Naive B cell (primary cell): Measurements from ENCODE around the gene KCTD13. TPM values are rescaled to one million over a fixed set of nuclear protein-coding genes. Genes with fewer than 3 reads are reported as not detected.
A peak's percentile ranks its signal among the peaks of the same experiment; 100 is the strongest.
"Not testable (repeated sequence)": the region's sequence is repeated elsewhere in the genome, so short reads cannot be mapped to it uniquely, and the experiment has no call there.

ENCODE experiments used
- ATAC-seq, 2 donors: fragments of 150-1000 bp; cut with Tn5 transposase; 2 replicates each; pipeline ENCODE4 v1.10.0; 2021; ENCODE audit warnings: low read depth in 2 of 2, mild to moderate bottlenecking in 2 of 2, moderate library complexity in 2 of 2
- DNase-seq: peaks from one replicate; pipeline ENCODE4 v3.0.0; 2022
- H3K27ac Mint-ChIP-seq, 6 donors: one replicate each; pipeline ENCODE4 v1.8.0; 2020 to 2022; ENCODE audit warnings: mild to moderate bottlenecking in 6 of 6, mixed read lengths in 6 of 6, moderate library complexity in 5 of 6, inconsistent platforms in 2 of 6
- H3K27me3 Mint-ChIP-seq, 3 donors: one replicate each; pipeline ENCODE4 v1.8.0; 2021 to 2022; ENCODE audit warnings: mixed read lengths in 3 of 3, mild to moderate bottlenecking in 1 of 3
- H3K36me3 Mint-ChIP-seq, 2 donors: one replicate each; pipeline ENCODE4 v1.8.0; 2020 to 2022; ENCODE audit warnings: mixed read lengths in 2 of 2, inconsistent platforms in 1 of 2, mild to moderate bottlenecking in 1 of 2
- H3K4me1 Mint-ChIP-seq, 3 donors: one replicate each; pipeline ENCODE4 v1.8.0; 2020 to 2022; ENCODE audit warnings: mixed read lengths in 3 of 3, inconsistent platforms in 1 of 3, mild to moderate bottlenecking in 1 of 3, moderate library complexity in 1 of 3
- H3K4me3 Mint-ChIP-seq, 8 donors: one replicate each; pipeline ENCODE4 v1.8.0; 2020 to 2022; ENCODE audit warnings: mild to moderate bottlenecking in 8 of 8, mixed read lengths in 8 of 8, moderate library complexity in 8 of 8, inconsistent platforms in 2 of 8
- H3K9me3 Mint-ChIP-seq, 7 donors: one replicate each; pipeline ENCODE4 v1.8.0; 2020 to 2022; ENCODE audit warnings: mixed read lengths in 7 of 7, mild to moderate bottlenecking in 5 of 7, inconsistent platforms in 2 of 7, moderate library complexity in 1 of 7
- polyA plus RNA-seq, 6 donors: library from polyadenylated mRNA; unstranded; fragments of 300-500 nt; fragmentation: Illumina TruSeq; gene quantifications; one replicate each; pipeline ENCODE4 v1.2.3, GENCODE V29; 2021; ENCODE audit warnings: low read depth in 6 of 6

The KCTD13 gene
- polyA plus RNA-seq, 6 donors from 2014 or later = 7.4 to 19.0 (median 10.4) TPM

- no peak within 1 kb of the TSS for H3K27ac Mint-ChIP-seq
- H3K27me3 Mint-ChIP-seq = peaks cover 14 to 54% (median 42%) of the 10 kb centered on the region in 3 donors
- ATAC-seq = peak; percentile 15 to 24
- H3K4me3 Mint-ChIP-seq = peak within 1 kb of the TSS; percentile 63 to 88 (median 74)
- H3K4me1 Mint-ChIP-seq = peaks cover 11 to 18% (median 11%) of the 10 kb centered on the region in 3 donors
- peaks cover 0 to 4% (median 0%) of the 10 kb centered on the region in 7 donors for H3K9me3 Mint-ChIP-seq
- no peak for DNase-seq
- peaks cover 0 to 20% of the 10 kb centered on the region in 2 donors for H3K36me3 Mint-ChIP-seq
Observed at GRCh38 chr16:29899516-29900101, 26.4 kb downstream of the KCTD13 start, which contains the start of gene SEZ6L2. TSS of gene SEZ6L2 (minus strand) at chr16:29899550. CDS start at chr16:29899019, 531 bp downstream.

GRCh38 chr16:29898804-29899515, 27.1 kb downstream of the KCTD13 start:
- ATAC-seq (no peak), DNase-seq (no peak)
- peaks cover 18 to 58% (median 48%) of the 10 kb centered on the region in 3 donors for H3K27me3 Mint-ChIP-seq
- H3K9me3 Mint-ChIP-seq = peaks cover 0 to 4% (median 0%) of the 10 kb centered on the region in 7 donors
- peaks cover 0 to 20% of the 10 kb centered on the region in 2 donors for H3K36me3 Mint-ChIP-seq
- H3K4me3 Mint-ChIP-seq = peak overlapping the region in 2 of 8 donors; percentile 16 to 60
- peaks cover 11 to 18% (median 11%) of the 10 kb centered on the region in 3 donors for H3K4me1 Mint-ChIP-seq
- H3K27ac Mint-ChIP-seq = no peak overlapping the region

GRCh38 chr16:29898135-29898803, 27.8 kb downstream of the KCTD13 start:
- Mint-ChIP-seq H3K9me3 (peaks cover 0 to 4% (median 0%) of the 10 kb centered on the region in 7 donors), H3K27me3 (peaks cover 18 to 58% (median 48%) of the 10 kb centered on the region in 3 donors)
- ATAC-seq = no peak

GRCh38 chr16:29897333-29897732, 28.7 kb downstream of the KCTD13 start:
- H3K9me3 Mint-ChIP-seq = peaks cover 0 to 4% (median 0%) of the 10 kb centered on the region in 7 donors
- peaks cover 11 to 18% (median 11%) of the 10 kb centered on the region in 3 donors for H3K4me1 Mint-ChIP-seq
- peak overlapping the region in 1 of 6 donors; percentile 28 for H3K27ac Mint-ChIP-seq
- H3K4me3 Mint-ChIP-seq = no peak overlapping the region
- ATAC-seq (no peak), DNase-seq (no peak)
- peaks cover 0 to 20% of the 10 kb centered on the region in 2 donors for H3K36me3 Mint-ChIP-seq
- peaks cover 18 to 58% (median 48%) of the 10 kb centered on the region in 3 donors for H3K27me3 Mint-ChIP-seq

More at GRCh38 chr16:29898135-29898803, 27.8 kb downstream of the KCTD13 start:
- peaks cover 0 to 20% of the 10 kb centered on the region in 2 donors for H3K36me3 Mint-ChIP-seq
- DNase-seq = no peak
- H3K27ac Mint-ChIP-seq = no peak overlapping the region
- peak overlapping the region in 4 of 8 donors; percentile 16 to 68 (median 62) for H3K4me3 Mint-ChIP-seq
- H3K4me1 Mint-ChIP-seq = peaks cover 11 to 18% (median 11%) of the 10 kb centered on the region in 3 donors

- ATAC-seq = no peak
- H3K27ac Mint-ChIP-seq = peak overlapping the region in 1 of 6 donors; percentile 28
- DNase-seq = no peak
- H3K4me1 Mint-ChIP-seq = peaks cover 11 to 18% (median 11%) of the 10 kb centered on the region in 3 donors
- H3K4me3 Mint-ChIP-seq = no peak overlapping the region
- peaks cover 0 to 4% (median 0%) of the 10 kb centered on the region in 7 donors for H3K9me3 Mint-ChIP-seq
- H3K27me3 Mint-ChIP-seq = peaks cover 18 to 58% (median 48%) of the 10 kb centered on the region in 3 donors
- peaks cover 0 to 20% of the 10 kb centered on the region in 2 donors for H3K36me3 Mint-ChIP-seq
Observed at GRCh38 chr16:29896841-29897240, 29.2 kb downstream of the KCTD13 start.

- peaks cover 18 to 44% (median 38%) of the 10 kb centered on the region in 3 donors for H3K27me3 Mint-ChIP-seq
- H3K4me3 Mint-ChIP-seq = no peak overlapping the region
- H3K27ac Mint-ChIP-seq = no peak overlapping the region
- no peak for ATAC-seq
- H3K4me1 Mint-ChIP-seq = peaks cover 3 to 10% (median 6%) of the 10 kb centered on the region in 3 donors
- peaks cover 0 to 20% of the 10 kb centered on the region in 2 donors for H3K36me3 Mint-ChIP-seq
- DNase-seq = no peak
- H3K9me3 Mint-ChIP-seq = peaks cover 0 to 4% (median 0%) of the 10 kb centered on the region in 7 donors
Observed at GRCh38 chr16:29894352-29894751, 31.7 kb downstream of the KCTD13 start.

GRCh38 chr16:29893553-29893952, 32.5 kb downstream of the KCTD13 start:
- Mint-ChIP-seq H3K9me3 (peaks cover 0 to 4% (median 0%) of the 10 kb centered on the region in 7 donors), H3K36me3 (peaks cover 0 to 16% of the 10 kb centered on the region in 2 donors)

GRCh38 chr16:29892458-29892813, 33.6 kb downstream of the KCTD13 start:
- ATAC-seq (no peak), DNase-seq (no peak)
- no peak overlapping the region for H3K4me3 Mint-ChIP-seq
- peaks cover 10 to 32% (median 22%) of the 10 kb centered on the region in 3 donors for H3K27me3 Mint-ChIP-seq
- peaks cover 0 to 4% (median 0%) of the 10 kb centered on the region in 7 donors for H3K9me3 Mint-ChIP-seq
- no peaks in the 10 kb centered on the region for H3K4me1 Mint-ChIP-seq
- H3K27ac Mint-ChIP-seq = no peak overlapping the region
- peaks cover 0 to 6% of the 10 kb centered on the region in 2 donors for H3K36me3 Mint-ChIP-seq

More at GRCh38 chr16:29893553-29893952, 32.5 kb downstream of the KCTD13 start:
- H3K4me1 Mint-ChIP-seq = peaks cover under 1 to 7% (median 3%) of the 10 kb centered on the region in 3 donors
- DNase-seq (no peak), ATAC-seq (no peak)
- no peak overlapping the region for H3K4me3 Mint-ChIP-seq
- peaks cover 18 to 41% (median 33%) of the 10 kb centered on the region in 3 donors for H3K27me3 Mint-ChIP-seq
- peak overlapping the region in 1 of 6 donors; percentile 75 for H3K27ac Mint-ChIP-seq

- Mint-ChIP-seq H3K27ac (peak overlapping the region in 1 of 6 donors; percentile 10), H3K4me3 (no peak overlapping the region), H3K27me3 (peaks cover 5 to 27% (median 16%) of the 10 kb centered on the region in 3 donors), H3K9me3 (no peaks in the 10 kb centered on the region), H3K4me1 (no peaks in the 10 kb centered on the region), H3K36me3 (no peaks in the 10 kb centered on the region)
- DNase-seq (no peak), ATAC-seq (no peak)
Observed at GRCh38 chr16:29891525-29892457, 34.2 kb downstream of the KCTD13 start.

- peaks cover 9 to 14% (median 13%) of the 10 kb centered on the region in 3 donors for H3K27me3 Mint-ChIP-seq
- H3K9me3 Mint-ChIP-seq, H3K4me3 Mint-ChIP-seq, H3K4me1 Mint-ChIP-seq, DNase-seq, H3K27ac Mint-ChIP-seq, ATAC-seq, H3K36me3 Mint-ChIP-seq: not testable (repeated sequence)
Observed at GRCh38 chr16:29889372-29889771, 36.7 kb downstream of the KCTD13 start.

GRCh38 chr16:29883987-29884386, 42.0 kb downstream of the KCTD13 start:
- H3K36me3 Mint-ChIP-seq = no peaks in the 10 kb centered on the region
- H3K27me3 Mint-ChIP-seq = peaks cover 12 to 36% (median 35%) of the 10 kb centered on the region in 3 donors
- no peaks in the 10 kb centered on the region for H3K9me3 Mint-ChIP-seq
- H3K27ac Mint-ChIP-seq = no peak overlapping the region
- H3K4me1 Mint-ChIP-seq = no peaks in the 10 kb centered on the region
- DNase-seq (no peak), ATAC-seq (no peak)
- H3K4me3 Mint-ChIP-seq = no peak overlapping the region

- Mint-ChIP-seq H3K4me3 (no peak overlapping the region), H3K36me3 (peaks cover 0 to 11% of the 10 kb centered on the region in 2 donors), H3K27ac (no peak overlapping the region), H3K27me3 (peaks cover 24 to 56% (median 56%) of the 10 kb centered on the region in 3 donors), H3K9me3 (peaks cover 3 to 6% (median 4%) of the 10 kb centered on the region in 7 donors), H3K4me1 (peaks cover 19 to 20% (median 20%) of the 10 kb centered on the region in 3 donors)
- ATAC-seq (no peak), DNase-seq (no peak)
Observed at GRCh38 chr16:29881050-29881449, 45.0 kb downstream of the KCTD13 start.
